PC-3 (cell line): ENCODE results near the gene VMA21.

Experiments used
- CTCF ChIP-seq: fragments of 300-600 bp; sonication (generic); conservative IDR thresholded peaks from 2 replicates; pipeline ENCODE4 v1.5.1; 2017; ENCODE audit warnings: antibody characterized with exemption, low read depth, mild to moderate bottlenecking, low read length
- EZH2 ChIP-seq: fragments of 300-600 bp; sonication (generic); IDR thresholded peaks from one replicate; pipeline ENCODE4 v1.6.1; 2017; ENCODE audit warnings: antibody characterized with exemption, mild to moderate bottlenecking, low read length; ENCODE audit not compliant: unreplicated experiment
- EZH2phosphoT487 ChIP-seq: fragments of 300-600 bp; sonication (generic); IDR thresholded peaks from 2 replicates; pipeline ENCODE4 v1.6.1; 2018; ENCODE audit warnings: mild to moderate bottlenecking, antibody characterized with exemption, low read length, borderline replicate concordance

GRCh38 chrX:151448509-151448908 is 51.5 kb downstream of the VMA21 start:
- TF ChIP-seq CTCF (no peak), EZH2 (no peak), EZH2phosphoT487 (no peak)
